Subcutaneous adipose tissue (tissue), 4 donors: ENCODE data around the gene IGDCC3. TPM values are rescaled to one million over a fixed set of nuclear protein-coding genes. Genes with fewer than 3 reads are reported as not detected.

ENCODE experiments used
- total RNA-seq, 4 donors: library from RNA; depleted of rRNA; stranded (reverse); fragments of >200 nt; gene quantifications; one replicate each; pipeline ENCODE4 v1.1.0, GENCODE V29; 2016
- TF ChIP-seq, protein P1 (sequence below): fragments of 450-650 bp; IDR thresholded peaks from one replicate; pipeline ENCODE4 v1.5.1; 2016; ENCODE audit warnings: low read depth, mild to moderate bottlenecking, control low read depth, antibody characterized with exemption, moderate library complexity

The IGDCC3 gene
- total RNA-seq, 4 donors from 2014 or later, result not detected

DNA sequence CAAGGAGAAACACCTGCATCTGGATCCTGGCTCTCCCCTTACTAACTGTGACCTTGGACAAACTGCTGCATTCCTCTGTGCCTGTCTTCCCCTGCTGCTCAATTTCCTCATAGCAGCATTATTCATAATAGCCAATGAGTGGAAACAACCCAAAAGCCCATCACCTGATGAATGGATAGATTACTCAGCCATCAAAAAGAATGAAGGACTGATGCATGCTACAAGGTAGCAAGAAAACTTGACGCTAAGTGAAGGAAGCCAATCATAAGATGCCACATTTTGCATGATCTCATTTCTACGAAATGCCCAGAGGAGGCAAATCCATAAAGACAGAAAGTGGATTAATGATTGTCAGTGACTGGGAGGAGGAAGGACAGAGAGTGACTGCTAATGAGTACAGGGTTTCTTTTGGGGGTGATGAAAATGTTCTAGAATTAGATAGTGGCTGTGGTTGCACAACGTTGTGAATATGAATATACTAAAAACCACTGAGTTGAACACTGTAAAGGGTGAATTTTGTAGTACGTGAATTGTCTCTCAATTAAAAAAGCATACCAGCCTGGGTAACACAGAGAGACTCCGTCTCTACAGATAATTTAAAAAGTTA, 33.8 kb upstream of the IGDCC3 start:
- TF ChIP-seq, protein P1, sequence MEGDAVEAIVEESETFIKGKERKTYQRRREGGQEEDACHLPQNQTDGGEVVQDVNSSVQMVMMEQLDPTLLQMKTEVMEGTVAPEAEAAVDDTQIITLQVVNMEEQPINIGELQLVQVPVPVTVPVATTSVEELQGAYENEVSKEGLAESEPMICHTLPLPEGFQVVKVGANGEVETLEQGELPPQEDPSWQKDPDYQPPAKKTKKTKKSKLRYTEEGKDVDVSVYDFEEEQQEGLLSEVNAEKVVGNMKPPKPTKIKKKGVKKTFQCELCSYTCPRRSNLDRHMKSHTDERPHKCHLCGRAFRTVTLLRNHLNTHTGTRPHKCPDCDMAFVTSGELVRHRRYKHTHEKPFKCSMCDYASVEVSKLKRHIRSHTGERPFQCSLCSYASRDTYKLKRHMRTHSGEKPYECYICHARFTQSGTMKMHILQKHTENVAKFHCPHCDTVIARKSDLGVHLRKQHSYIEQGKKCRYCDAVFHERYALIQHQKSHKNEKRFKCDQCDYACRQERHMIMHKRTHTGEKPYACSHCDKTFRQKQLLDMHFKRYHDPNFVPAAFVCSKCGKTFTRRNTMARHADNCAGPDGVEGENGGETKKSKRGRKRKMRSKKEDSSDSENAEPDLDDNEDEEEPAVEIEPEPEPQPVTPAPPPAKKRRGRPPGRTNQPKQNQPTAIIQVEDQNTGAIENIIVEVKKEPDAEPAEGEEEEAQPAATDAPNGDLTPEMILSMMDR, result no peak

DNA sequence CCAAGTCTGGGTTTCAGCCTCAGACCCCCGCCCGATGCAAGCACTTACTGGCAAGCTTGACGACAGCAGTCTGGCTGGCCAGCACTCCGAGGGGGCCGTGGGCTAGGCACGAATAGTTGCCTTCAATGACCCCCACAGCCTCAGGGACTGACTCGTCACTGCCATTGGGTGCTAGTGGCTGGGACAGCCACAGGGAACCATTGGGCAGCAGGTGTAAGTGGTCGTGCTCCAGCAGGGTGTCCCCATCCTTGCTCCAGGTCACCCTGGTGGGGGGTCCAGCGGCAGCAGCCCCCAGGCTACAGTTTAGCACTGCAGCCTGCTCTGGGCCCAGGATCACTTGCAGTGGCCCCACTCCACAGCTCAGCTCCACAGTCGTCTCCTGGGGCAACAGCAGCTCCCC, 33.2 kb upstream of the IGDCC3 start:
- TF ChIP-seq, protein P1, result no peak

DNA sequence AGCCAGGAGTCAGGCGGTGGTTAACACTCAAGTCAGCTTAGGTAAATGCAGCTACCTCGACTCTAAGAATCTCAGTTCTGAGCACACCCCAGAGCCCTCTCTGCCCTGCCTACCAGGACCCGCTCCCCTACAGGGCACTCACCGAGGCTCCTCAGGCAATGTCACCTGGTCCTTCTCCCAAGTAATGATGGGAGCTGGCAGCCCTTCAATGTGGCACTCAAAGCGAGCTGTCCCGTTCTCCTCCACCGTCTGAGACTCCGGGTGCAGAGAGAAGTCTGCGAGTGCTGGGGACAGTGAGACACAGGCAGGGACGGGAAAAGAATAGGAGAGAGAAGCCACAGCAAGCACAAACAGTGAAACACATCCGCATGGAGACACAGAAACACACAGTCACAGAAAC, 32.2 kb upstream of the IGDCC3 start:
- TF ChIP-seq, protein P1, result no peak

DNA sequence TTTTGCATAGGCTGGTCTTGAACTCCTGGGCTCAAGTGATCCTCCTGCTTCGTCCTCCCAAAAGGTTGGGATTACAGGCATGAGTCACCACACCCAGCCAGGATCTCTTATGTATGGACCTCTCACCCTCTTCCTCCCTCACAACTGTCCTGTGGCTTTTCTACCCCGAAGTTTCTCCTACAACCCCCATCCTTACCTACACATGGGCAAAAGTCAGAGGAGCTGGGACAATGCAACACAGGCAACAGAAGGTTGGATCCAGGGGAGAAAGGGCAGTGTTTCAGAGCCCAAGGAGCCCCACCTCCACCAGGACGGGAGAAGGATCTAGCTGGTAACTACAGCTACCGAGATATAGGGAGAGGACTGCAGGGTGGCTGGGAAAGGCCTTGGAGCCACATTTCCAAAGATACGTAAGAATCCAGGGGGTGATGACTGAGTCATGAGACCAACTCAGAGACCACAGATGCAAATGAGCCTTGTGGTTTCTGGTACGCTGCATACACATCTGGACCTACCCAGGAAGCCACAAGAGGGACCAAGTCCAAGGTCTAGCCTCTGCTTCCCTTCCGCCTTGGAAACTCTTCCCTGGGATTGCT, 31.3 kb upstream of the IGDCC3 start:
- TF ChIP-seq, protein P1, result no peak

DNA sequence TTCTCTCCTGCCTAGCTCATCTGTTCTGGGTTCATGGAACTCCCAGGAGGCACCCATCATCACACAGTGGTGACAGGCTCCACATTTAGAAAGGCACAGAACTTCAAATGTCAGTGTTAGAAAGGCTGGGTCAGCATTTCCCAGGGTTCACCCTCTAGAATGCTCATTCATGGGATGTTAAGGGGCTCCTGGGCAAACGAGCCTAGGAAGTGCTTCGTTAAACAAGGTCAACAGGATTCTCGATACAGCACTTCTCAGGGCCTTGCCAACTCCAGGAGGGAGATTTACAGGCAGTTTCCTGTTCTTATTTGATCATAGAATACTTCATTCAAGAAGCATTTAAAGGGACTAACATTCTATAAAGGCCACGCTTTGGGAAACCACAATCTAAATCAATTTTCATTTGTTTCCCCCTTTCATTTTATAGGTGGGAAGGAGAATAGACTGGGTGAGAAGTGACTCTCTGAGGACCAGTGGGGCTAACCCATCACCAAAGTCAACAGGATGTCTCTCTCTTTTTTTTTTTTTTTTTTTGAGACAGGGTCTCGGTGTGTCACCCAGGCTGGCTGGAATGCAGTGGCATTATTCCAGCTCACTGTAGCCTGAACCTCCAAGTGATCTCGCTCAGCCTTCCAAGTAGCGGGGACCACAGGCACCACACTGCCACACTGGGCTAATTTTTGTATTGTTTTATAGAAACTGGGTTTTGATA, 30.7 kb upstream of the IGDCC3 start:
- TF ChIP-seq, protein P1, result no peak

DNA sequence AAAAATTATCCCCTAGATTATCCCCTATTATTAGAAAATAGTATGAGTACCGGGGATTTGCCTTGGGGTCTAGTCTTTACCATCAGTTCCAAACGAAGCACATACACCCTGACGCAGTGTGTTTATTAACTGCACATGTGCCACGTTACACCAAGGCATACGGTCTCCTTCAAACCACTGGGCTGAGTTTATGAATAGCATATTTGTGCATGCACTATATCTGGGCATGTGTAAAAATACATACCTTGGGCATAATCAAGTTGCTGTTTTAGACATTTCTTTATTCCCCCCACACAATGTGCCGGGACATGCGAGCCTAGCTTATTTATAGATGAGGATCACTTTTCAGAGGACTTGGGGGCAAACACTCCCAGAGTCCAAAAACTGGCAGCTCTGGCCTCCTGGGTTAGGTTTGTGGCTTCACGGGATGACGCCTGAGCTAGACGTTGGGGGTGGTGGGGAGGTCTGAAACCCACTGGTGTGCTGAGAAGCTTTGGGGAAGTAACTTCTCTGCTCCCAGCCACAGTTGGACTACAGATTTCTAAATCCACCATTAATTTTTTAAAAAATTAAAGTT, 28.7 kb upstream of the IGDCC3 start:
- TF ChIP-seq, protein P1, result no peak

DNA sequence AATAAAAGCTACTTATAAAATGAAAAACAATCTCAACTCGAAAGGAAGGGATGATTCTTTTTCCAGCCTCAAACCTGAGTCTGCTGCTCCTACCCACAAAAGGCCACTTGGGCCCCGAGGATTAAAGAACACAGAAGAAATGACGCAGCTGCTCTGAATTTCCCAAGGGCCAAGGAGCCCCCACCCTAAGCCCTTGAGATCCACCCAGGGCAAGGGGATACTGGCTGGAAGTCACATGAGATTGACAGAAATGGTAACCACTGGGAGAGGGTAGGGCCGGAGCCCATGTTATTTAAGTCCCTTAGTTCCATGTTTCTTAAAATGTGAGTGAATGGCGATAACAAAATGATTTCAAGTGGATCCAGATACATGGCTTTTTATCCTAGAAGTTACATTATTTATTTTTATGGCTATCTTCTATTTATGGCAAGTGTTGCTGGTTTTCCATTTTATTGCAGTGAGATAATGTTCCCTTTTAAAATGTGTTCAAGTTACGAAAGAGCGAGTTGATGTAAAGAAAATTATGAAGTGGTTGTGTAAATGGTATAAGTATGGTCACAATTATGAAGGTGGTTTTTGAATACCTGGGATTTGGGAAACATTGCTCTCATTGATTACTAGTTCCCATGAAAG, 28.1 kb upstream of the IGDCC3 start:
- TF ChIP-seq, protein P1, result no peak
